B cell (primary cell): ENCODE measurements around the gene SLC2A4RG. TPM values are rescaled to one million over a fixed set of nuclear protein-coding genes. Genes with fewer than 3 reads are reported as not detected.
A peak's percentile ranks its signal among the peaks of the same experiment; 100 is the strongest.

Experiments used
- ATAC-seq: fragments of 200-7000 bp; cut with Tn5 transposase; one replicate; pipeline ENCODE4 v1.10.0; 2021; ENCODE audit warnings: low read depth, mild to moderate bottlenecking, moderate number of reproducible peaks, moderate library complexity
- CTCF ChIA-PET: fragments of 350-600 bp; sonication (Branson Sonifier 250); formaldehyde crosslinking; loops from one replicate; lab custom pipeline; 2021; ENCODE audit warnings: antibody characterized with exemption, inconsistent platforms; lab: Charles Lee
- POLR2A ChIA-PET: fragments of 350-600 bp; sonication (Branson Sonifier 250); formaldehyde crosslinking; loops from one replicate; lab custom pipeline; 2021; ENCODE audit warnings: antibody characterized with exemption; lab: Charles Lee
- DNase-seq: peaks from one replicate; pipeline ENCODE4 v3.0.0; 2013
- H2AFZ ChIP-seq: 2 replicates; pipeline ENCODE4 v1.6.1; 2012; ENCODE audit warnings: mild to moderate bottlenecking, low read depth, low read length; ENCODE audit not compliant: insufficient read depth, poor library complexity, severe bottlenecking
- H3K27ac ChIP-seq, 2 donors: 1 replicate in 1 of 2; 2 replicates in 1 of 2; pipeline ENCODE4 v1.5.1; 2012 to 2013; ENCODE audit warnings: low read length in 2 of 2, mild to moderate bottlenecking in 2 of 2, moderate library complexity in 1 of 2
- H3K27me3 ChIP-seq, 4 experiments: fragments of 200-600 bp in 1 of 4; sonication (generic) in 1 of 4; replicated peaks in 1 of 4; 1 replicate in 2 of 4; 2 replicates in 2 of 4; pipeline versions ENCODE4 v1.6.1 to v1.7.0; 2013 to 2016; ENCODE audit warnings: low read length in 3 of 4, mild to moderate bottlenecking in 2 of 4, mixed read lengths in 1 of 4, moderate library complexity in 1 of 4; ENCODE audit not compliant: insufficient read depth in 4 of 4, control insufficient read depth in 3 of 4; ENCODE audit errors: control extremely low read depth in 1 of 4
- H3K36me3 ChIP-seq, 2 experiments: replicated peaks in 1 of 2; 1 replicate in 1 of 2; 2 replicates in 1 of 2; pipeline versions ENCODE4 v1.6.1 to v1.7.1; 2013; ENCODE audit warnings: low read length in 1 of 2; ENCODE audit not compliant: insufficient read depth in 2 of 2, control insufficient read depth in 1 of 2; ENCODE audit errors: control extremely low read depth in 1 of 2, extremely low read depth in 1 of 2
- H3K4me1 ChIP-seq, 2 donors: fragments of 200-600 bp in 1 of 2; sonication (generic) in 1 of 2; 1 replicate in 1 of 2; 2 replicates in 1 of 2; pipeline versions ENCODE4 v1.5.1 to v1.6.1; 2013 to 2017; ENCODE audit warnings: low read length in 2 of 2; ENCODE audit not compliant: control insufficient read depth in 2 of 2, insufficient read depth in 2 of 2
- H3K4me2 ChIP-seq: replicated peaks from 2 replicates; pipeline ENCODE3; 2012; ENCODE audit warnings: mild to moderate bottlenecking, low read depth, low read length; ENCODE audit not compliant: poor library complexity, severe bottlenecking
- H3K4me3 ChIP-seq, 5 experiments: fragments of 200-600 bp in 1 of 5; sonication (generic) in 1 of 5; 1 replicate in 3 of 5; 2 replicates in 2 of 5; pipeline versions ENCODE4 v1.5.1 to v1.7.0; 2011 to 2016; ENCODE audit warnings: low read length in 4 of 5, mild to moderate bottlenecking in 4 of 5, low read depth in 2 of 5, control low read depth in 1 of 5, moderate library complexity in 1 of 5; ENCODE audit not compliant: insufficient read depth in 1 of 5; ENCODE audit errors: control extremely low read depth in 1 of 5, extremely low read depth in 1 of 5
- H3K79me2 ChIP-seq: fragments of 200-600 bp; sonication (generic); one replicate; pipeline ENCODE4 v1.6.0; 2016; ENCODE audit warnings: low read length; ENCODE audit not compliant: control insufficient read depth, insufficient read depth
- H3K9ac ChIP-seq: fragments of 200-600 bp; sonication (generic); 2 replicates; pipeline ENCODE4 v1.6.1; 2017; ENCODE audit warnings: mild to moderate bottlenecking, low read length, moderate library complexity
- H3K9me3 ChIP-seq, 3 donors: one replicate each; pipeline versions ENCODE4 v1.6.1 to v1.7.1; 2013; ENCODE audit warnings: low read length in 2 of 3; ENCODE audit not compliant: control insufficient read depth in 2 of 3, insufficient read depth in 1 of 3; ENCODE audit errors: control extremely low read depth in 1 of 3
- H4K20me1 ChIP-seq: 2 replicates; pipeline ENCODE4 v1.6.0; 2012; ENCODE audit warnings: mild to moderate bottlenecking, low read length; ENCODE audit not compliant: insufficient read depth, control insufficient read depth, poor library complexity, severe bottlenecking
- H3K27ac Mint-ChIP-seq: one replicate; pipeline ENCODE4 v1.8.0; 2021; ENCODE audit warnings: mixed read lengths
- H3K27me3 Mint-ChIP-seq: one replicate; pipeline ENCODE4 v1.8.0; 2021; ENCODE audit warnings: mixed read lengths
- H3K4me1 Mint-ChIP-seq: one replicate; pipeline ENCODE4 v1.8.0; 2021; ENCODE audit warnings: mixed read lengths
- H3K4me3 Mint-ChIP-seq: one replicate; pipeline ENCODE4 v1.8.0; 2021; ENCODE audit warnings: mixed read lengths
- H3K9me3 Mint-ChIP-seq: one replicate; pipeline ENCODE4 v1.8.0; 2022; ENCODE audit warnings: mixed read lengths; ENCODE audit not compliant: insufficient read depth
- EZH2 ChIP-seq: IDR thresholded peaks from 2 replicates; pipeline ENCODE4 v1.6.1; 2012; ENCODE audit warnings: borderline replicate concordance, low read depth, mild to moderate bottlenecking, moderate library complexity, low read length; ENCODE audit not compliant: insufficient read depth, poor library complexity, severe bottlenecking
- WGBS: methylation state at CpG from one replicate; pipeline ENCODE4 v1.1.5; 2013; ENCODE audit warnings: missing lambda C conversion rate; ENCODE audit not compliant: insufficient coverage; 5-methylcytosine and 5-hydroxymethylcytosine counted together
- intact Hi-C: fragments of 100-400 bp; cut with micrococcal nuclease; formaldehyde crosslinking; loops from one replicate; pipeline ENCODE4 v1.10.0; 2022
- polyA plus RNA-seq: library from polyadenylated mRNA; depleted of rRNA; stranded (reverse); fragments of >200 nt; gene quantifications from 2 replicates; pipeline ENCODE4 v1.2.3, GENCODE V29; 2012
- total RNA-seq, 2 donors: library from RNA; stranded (reverse); fragments of 120-200 nt in 1 of 2; gene quantifications; 1 replicate in 1 of 2; 2 replicates in 1 of 2; pipeline versions ENCODE4 v1.2.3 to v1.2.4, GENCODE V29; 2013 to 2022
- TF ChIP-seq, protein P1 (sequence below): fragments of 200-600 bp; IDR thresholded peaks from one replicate; pipeline ENCODE4 v1.8.0; 2022; ENCODE audit warnings: antibody characterized with exemption, mild to moderate bottlenecking

The SLC2A4RG gene
- total and polyA plus RNA-seq, 2 donors (not counting 1 experiment from before 2014, with no cell fraction given): 39.7 to 49.4 TPM

DNA sequence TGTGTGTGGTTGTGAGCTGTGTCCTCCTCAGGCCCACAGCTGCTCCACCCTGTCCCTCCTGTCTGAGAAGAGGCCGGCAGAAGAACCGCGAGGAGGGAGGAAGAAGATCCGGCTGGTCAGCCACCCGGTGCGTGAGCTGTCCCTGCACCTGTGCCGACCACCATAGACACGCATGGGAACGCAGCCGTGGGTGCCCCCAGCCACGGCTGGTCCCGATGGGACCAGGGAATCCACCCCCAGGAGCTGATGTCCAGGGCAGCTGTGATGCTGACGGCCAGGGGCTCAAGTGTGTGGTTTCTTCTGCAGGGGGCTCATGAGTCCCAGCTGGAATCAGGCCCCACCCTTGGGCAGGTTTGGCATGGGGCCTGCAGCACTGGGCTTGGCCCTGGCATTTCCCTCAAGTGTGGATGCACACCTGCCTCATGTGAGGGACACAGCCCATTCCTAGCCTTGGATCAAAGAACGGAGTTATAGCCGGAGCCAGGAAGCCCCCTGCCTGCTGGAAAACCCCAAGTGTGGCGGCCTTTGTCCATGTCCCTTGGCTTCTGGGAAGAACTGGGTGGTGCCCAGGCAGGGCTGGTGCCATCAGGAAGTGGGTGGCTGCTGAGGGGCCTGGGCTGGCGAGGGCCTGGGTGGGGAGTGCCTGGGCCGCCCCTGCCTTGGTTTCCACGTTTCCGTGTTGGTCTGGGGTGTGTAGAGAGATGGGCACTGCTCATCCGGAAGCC lies 47.7 kb upstream of the SLC2A4RG start:
- DNase-seq: no peak
- peak overlapping the region; percentile 26 for H3K27ac Mint-ChIP-seq
- Histone ChIP-seq H3K9ac (no peak overlapping the region), H3K27ac (no peak overlapping the region), H4K20me1 (peaks cover 21% of the 10 kb centered on the region), H3K36me3 (peaks cover 0 to 5% of the 10 kb centered on the region in 2 experiments), H2AFZ (no peak overlapping the region), H3K4me3 (no peak overlapping the region), H3K79me2 (no peaks in the 10 kb centered on the region), H3K27me3 (peaks cover 0 to 4% (median 0%) of the 10 kb centered on the region in 4 experiments), H3K9me3 (peaks cover 0 to 5% (median 0%) of the 10 kb centered on the region in 3 donors), H3K4me2 (no peak overlapping the region), H3K4me1 (peaks cover 11 to 20% of the 10 kb centered on the region in 2 donors)
- no peak overlapping the region for H3K4me3 Mint-ChIP-seq
- peaks cover 10% of the 10 kb centered on the region for H3K4me1 Mint-ChIP-seq
- no peak for ATAC-seq
- intact Hi-C loops: no loop called here
- no peaks in the 10 kb centered on the region for H3K27me3 Mint-ChIP-seq
- no peak for TF ChIP-seq EZH2
- TF ChIP-seq, protein P1, sequence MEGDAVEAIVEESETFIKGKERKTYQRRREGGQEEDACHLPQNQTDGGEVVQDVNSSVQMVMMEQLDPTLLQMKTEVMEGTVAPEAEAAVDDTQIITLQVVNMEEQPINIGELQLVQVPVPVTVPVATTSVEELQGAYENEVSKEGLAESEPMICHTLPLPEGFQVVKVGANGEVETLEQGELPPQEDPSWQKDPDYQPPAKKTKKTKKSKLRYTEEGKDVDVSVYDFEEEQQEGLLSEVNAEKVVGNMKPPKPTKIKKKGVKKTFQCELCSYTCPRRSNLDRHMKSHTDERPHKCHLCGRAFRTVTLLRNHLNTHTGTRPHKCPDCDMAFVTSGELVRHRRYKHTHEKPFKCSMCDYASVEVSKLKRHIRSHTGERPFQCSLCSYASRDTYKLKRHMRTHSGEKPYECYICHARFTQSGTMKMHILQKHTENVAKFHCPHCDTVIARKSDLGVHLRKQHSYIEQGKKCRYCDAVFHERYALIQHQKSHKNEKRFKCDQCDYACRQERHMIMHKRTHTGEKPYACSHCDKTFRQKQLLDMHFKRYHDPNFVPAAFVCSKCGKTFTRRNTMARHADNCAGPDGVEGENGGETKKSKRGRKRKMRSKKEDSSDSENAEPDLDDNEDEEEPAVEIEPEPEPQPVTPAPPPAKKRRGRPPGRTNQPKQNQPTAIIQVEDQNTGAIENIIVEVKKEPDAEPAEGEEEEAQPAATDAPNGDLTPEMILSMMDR: no peak
- ChIA-PET CTCF (no interaction called here), POLR2A (no interaction called here)
- H3K9me3 Mint-ChIP-seq: no peaks in the 10 kb centered on the region
- 75% methylated on average over 21 of the region's 21 CpGs for whole genome bisulfite sequencing

DNA sequence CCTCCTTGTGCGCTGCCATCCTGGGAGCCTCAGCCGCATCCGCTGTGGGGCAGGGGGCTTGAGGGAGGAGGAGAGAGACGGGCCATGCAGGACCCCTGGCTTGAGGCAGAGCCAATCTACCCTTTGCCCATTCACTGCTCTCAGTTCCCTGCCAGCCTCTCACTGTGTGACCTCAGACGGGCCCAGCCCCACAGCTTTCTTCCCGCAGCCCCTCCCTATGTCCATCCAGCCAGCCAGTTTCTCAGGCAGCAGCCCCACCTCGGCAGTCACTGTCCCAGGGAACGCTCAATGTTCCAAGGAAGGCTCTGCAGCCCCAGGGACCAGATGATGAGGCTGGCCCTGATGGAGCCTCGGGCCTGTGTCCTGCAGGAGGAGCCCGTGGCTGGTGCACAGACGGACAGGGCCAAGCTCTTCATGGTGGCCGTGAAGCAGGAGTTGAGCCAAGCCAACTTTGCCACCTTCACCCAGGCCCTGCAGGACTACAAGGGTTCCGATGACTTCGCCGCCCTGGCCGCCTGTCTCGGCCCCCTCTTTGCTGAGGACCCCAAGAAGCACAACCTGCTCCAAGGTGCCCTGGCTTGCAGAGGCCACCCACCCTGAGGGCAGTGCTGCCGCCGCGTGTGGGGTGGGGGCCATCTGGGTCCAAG lies 47.0 kb upstream of the SLC2A4RG start:
- Histone ChIP-seq H3K27me3 (peaks cover 0 to 5% (median 0%) of the 10 kb centered on the region in 4 experiments), H2AFZ (no peak overlapping the region), H3K4me2 (no peak overlapping the region), H3K27ac (no peak overlapping the region), H3K79me2 (peaks cover 5% of the 10 kb centered on the region), H3K9ac (no peak overlapping the region), H3K9me3 (peaks cover 0 to 5% (median 0%) of the 10 kb centered on the region in 3 donors), H3K36me3 (peaks cover 0 to 5% of the 10 kb centered on the region in 2 experiments), H4K20me1 (peaks cover 28% of the 10 kb centered on the region), H3K4me1 (peaks cover 18 to 20% of the 10 kb centered on the region in 2 donors), H3K4me3 (no peak overlapping the region)
- TF ChIP-seq EZH2: no peak
- TF ChIP-seq, protein P1: no peak
- Mint-ChIP-seq H3K27me3 (no peaks in the 10 kb centered on the region), H3K9me3 (no peaks in the 10 kb centered on the region), H3K4me3 (no peak overlapping the region), H3K27ac (peak overlapping the region; percentile 59), H3K4me1 (peaks cover 15% of the 10 kb centered on the region)
- DNase-seq (peak; percentile 16), ATAC-seq (no peak)
- intact Hi-C loops: no loop called here
- WGBS: 93% methylated on average over 18 of the region's 20 CpGs
- POLR2A ChIA-PET: no interaction called here
- CTCF ChIA-PET: no interaction called here
